PC-9 (cell line): ENCODE results near the gene NDE1.

ENCODE experiments used
- EZH2 ChIP-seq: fragments of 200-600 bp; sonication (generic); IDR thresholded peaks from 2 replicates; pipeline ENCODE4 v1.8.0; 2017; ENCODE audit warnings: antibody characterized with exemption, low read depth
- TF ChIP-seq, protein P1 (sequence below): fragments of 200-600 bp; sonication (generic); conservative IDR thresholded peaks from 2 replicates; pipeline ENCODE4 v1.6.1; 2017; ENCODE audit warnings: mixed run types, antibody characterized with exemption, mild to moderate bottlenecking, moderate library complexity

DNA sequence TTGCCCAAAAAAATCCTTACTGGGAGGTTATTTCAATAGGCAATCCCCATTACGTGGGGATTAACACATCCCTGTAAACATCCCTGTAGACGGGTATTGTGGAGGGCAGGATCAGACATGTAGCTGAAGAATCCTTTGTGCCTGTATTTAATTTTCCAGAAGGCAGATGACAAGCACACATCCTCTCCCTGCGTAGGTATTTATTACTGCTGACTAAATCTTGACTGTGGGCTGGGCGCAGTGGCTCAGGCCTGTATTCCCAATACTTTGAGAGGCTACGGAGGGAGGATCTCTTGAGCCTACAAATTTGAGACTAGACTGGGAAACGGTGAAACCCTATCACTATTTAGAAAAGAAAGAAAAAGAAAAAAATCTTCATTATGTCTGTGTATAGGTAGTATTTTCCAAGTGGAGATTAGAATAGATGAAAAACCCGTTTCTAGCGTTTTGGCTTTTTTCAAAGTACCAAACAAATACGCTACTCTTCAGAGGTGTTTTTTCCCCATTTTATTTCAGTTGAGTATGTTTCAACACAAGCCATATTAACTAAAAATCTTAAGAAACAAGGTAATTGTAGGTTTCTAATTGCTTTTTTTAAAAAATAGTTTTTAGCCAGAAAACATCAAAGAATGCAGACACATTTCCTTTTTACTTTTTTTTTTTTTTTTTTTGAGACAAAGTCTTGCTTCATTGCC lies 5.6 kb upstream of the NDE1 start:
- TF ChIP-seq, protein P1, sequence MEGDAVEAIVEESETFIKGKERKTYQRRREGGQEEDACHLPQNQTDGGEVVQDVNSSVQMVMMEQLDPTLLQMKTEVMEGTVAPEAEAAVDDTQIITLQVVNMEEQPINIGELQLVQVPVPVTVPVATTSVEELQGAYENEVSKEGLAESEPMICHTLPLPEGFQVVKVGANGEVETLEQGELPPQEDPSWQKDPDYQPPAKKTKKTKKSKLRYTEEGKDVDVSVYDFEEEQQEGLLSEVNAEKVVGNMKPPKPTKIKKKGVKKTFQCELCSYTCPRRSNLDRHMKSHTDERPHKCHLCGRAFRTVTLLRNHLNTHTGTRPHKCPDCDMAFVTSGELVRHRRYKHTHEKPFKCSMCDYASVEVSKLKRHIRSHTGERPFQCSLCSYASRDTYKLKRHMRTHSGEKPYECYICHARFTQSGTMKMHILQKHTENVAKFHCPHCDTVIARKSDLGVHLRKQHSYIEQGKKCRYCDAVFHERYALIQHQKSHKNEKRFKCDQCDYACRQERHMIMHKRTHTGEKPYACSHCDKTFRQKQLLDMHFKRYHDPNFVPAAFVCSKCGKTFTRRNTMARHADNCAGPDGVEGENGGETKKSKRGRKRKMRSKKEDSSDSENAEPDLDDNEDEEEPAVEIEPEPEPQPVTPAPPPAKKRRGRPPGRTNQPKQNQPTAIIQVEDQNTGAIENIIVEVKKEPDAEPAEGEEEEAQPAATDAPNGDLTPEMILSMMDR, result no peak
- no peak for TF ChIP-seq EZH2
